GM23338 (cell line): ENCODE results near the gene GAREM2. TPM values are rescaled to one million over a fixed set of nuclear protein-coding genes. Genes with fewer than 3 reads are reported as not detected.

Experiments
- ATAC-seq: fragments of 200-7000 bp; cut with Tn5 transposase; 3 replicates; pipeline ENCODE4 v1.9.1; 2020
- DNase-seq: peaks from one replicate; pipeline ENCODE4 v3.0.0-alpha.2; 2015; ENCODE audit warnings: low spot score
- H2AFZ ChIP-seq: fragments of 200-600 bp; sonication (generic); 2 replicates; pipeline ENCODE4 v1.8.0; 2016; ENCODE audit warnings: antibody characterized with exemption, mild to moderate bottlenecking, moderate library complexity
- H3F3A ChIP-seq: fragments of 200-600 bp; sonication (generic); replicated peaks from 2 replicates; pipeline ENCODE4 v1.8.0; 2017; ENCODE audit warnings: antibody characterized with exemption, mixed run types, low read depth
- H3K27ac ChIP-seq: fragments of 200-600 bp; sonication (generic); 2 replicates; pipeline ENCODE4 v1.6.1; 2016; ENCODE audit warnings: low read depth
- H3K27me3 ChIP-seq: fragments of 200-600 bp; sonication (generic); 2 replicates; pipeline ENCODE4 v1.8.0; 2016; ENCODE audit warnings: mild to moderate bottlenecking, mixed run types, moderate library complexity; ENCODE audit not compliant: insufficient read depth
- H3K36me3 ChIP-seq: fragments of 200-600 bp; sonication (generic); 2 replicates; pipeline ENCODE4 v1.8.0; 2016; ENCODE audit warnings: mild to moderate bottlenecking; ENCODE audit not compliant: insufficient read depth
- H3K4me1 ChIP-seq: fragments of 200-600 bp; sonication (generic); 2 replicates; pipeline ENCODE4 v1.8.0; 2016; ENCODE audit warnings: mild to moderate bottlenecking, moderate library complexity; ENCODE audit not compliant: insufficient read depth
- H3K4me2 ChIP-seq: fragments of 200-600 bp; sonication (generic); 2 replicates; pipeline ENCODE4 v1.7.1; 2017; ENCODE audit warnings: mixed run types
- H3K4me3 ChIP-seq: fragments of 200-600 bp; sonication (generic); 2 replicates; pipeline ENCODE4 v1.6.1; 2016; ENCODE audit warnings: mixed run types
- H3K79me2 ChIP-seq: fragments of 200-600 bp; sonication (generic); replicated peaks from 2 replicates; pipeline ENCODE4 v1.8.0; 2017; ENCODE audit warnings: mild to moderate bottlenecking; ENCODE audit not compliant: insufficient read depth
- H3K9me2 ChIP-seq: fragments of 200-600 bp; sonication (generic); 2 replicates; pipeline ENCODE4 v1.8.0; 2017; ENCODE audit not compliant: insufficient read depth
- H4K20me1 ChIP-seq: fragments of 200-600 bp; sonication (generic); replicated peaks from 2 replicates; pipeline ENCODE4 v1.8.0; 2017; ENCODE audit warnings: mild to moderate bottlenecking; ENCODE audit not compliant: insufficient read depth
- H3K27ac Mint-ChIP-seq: 2 replicates; pipeline ENCODE4 v1.8.0; 2020; ENCODE audit warnings: inconsistent platforms, mild to moderate bottlenecking, moderate library complexity, mixed read lengths
- H3K27me3 Mint-ChIP-seq: 3 replicates; pipeline ENCODE4 v1.8.0; 2022; ENCODE audit warnings: low read depth, mild to moderate bottlenecking, moderate library complexity, mixed read lengths, inconsistent platforms; ENCODE audit not compliant: insufficient read depth, poor library complexity
- H3K36me3 Mint-ChIP-seq: 3 replicates; pipeline ENCODE4 v1.8.0; 2021; ENCODE audit warnings: low read depth, mild to moderate bottlenecking, inconsistent platforms, moderate library complexity, mixed read lengths
- H3K4me1 Mint-ChIP-seq: 3 replicates; pipeline ENCODE4 v1.8.0; 2020; ENCODE audit warnings: mild to moderate bottlenecking, inconsistent platforms, mixed read lengths
- H3K4me3 Mint-ChIP-seq: 3 replicates; pipeline ENCODE4 v1.8.0; 2021; ENCODE audit warnings: moderate library complexity, mild to moderate bottlenecking, inconsistent platforms, mixed read lengths
- H3K9me3 Mint-ChIP-seq: 3 replicates; pipeline ENCODE4 v1.8.0; 2020; ENCODE audit warnings: moderate library complexity, mild to moderate bottlenecking, inconsistent platforms, mixed read lengths
- JUNB ChIP-seq: IDR thresholded peaks from one replicate; pipeline ENCODE4 v1.6.1; 2016; ENCODE audit warnings: antibody characterized with exemption; ENCODE audit not compliant: unreplicated experiment
- NANOG ChIP-seq: IDR thresholded peaks from 2 replicates; pipeline ENCODE4 v1.6.1; 2016; ENCODE audit warnings: antibody characterized with exemption, borderline replicate concordance
- POLR2AphosphoS5 ChIP-seq: IDR thresholded peaks from 2 replicates; pipeline ENCODE4 v1.6.1; 2016; ENCODE audit warnings: antibody characterized with exemption, low read depth
- STAT1 ChIP-seq: IDR thresholded peaks from one replicate; pipeline ENCODE4 v1.6.1; 2016; ENCODE audit warnings: antibody characterized with exemption; ENCODE audit not compliant: unreplicated experiment
- polyA plus RNA-seq: library from polyadenylated mRNA; unstranded; fragments of >200 nt; fragmentation: Nextera tagmentation; extraction: Ambion mirVana; gene quantifications from 2 replicates; pipeline ENCODE4 v1.2.1, GENCODE V29; 2016
- total RNA-seq: library from RNA; depleted of rRNA; stranded (reverse); fragments of >200 nt; shearing (Covaris generic); gene quantifications from 2 replicates; pipeline ENCODE4 v1.2.3, GENCODE V29; 2014
- TF ChIP-seq, protein P1 (sequence below): fragments of 250-450 bp; sonication (Bioruptor Pico); IDR thresholded peaks from 2 replicates; pipeline ENCODE4 v1.5.0; 2020; ENCODE audit warnings: mild to moderate bottlenecking, moderate library complexity
- TF ChIP-seq, protein P2 (sequence below): IDR thresholded peaks from one replicate; pipeline ENCODE4 v1.6.1; 2018; ENCODE audit warnings: antibody characterized with exemption; ENCODE audit not compliant: unreplicated experiment
- TF ChIP-seq, protein P3 (sequence below), 2 experiments: fragments of 200-600 bp in 1 of 2; sonication (generic) in 1 of 2; conservative IDR thresholded peaks; 2 replicates each; pipeline versions ENCODE4 v1.5.1 to v1.6.1; 2016 to 2017; ENCODE audit warnings: antibody characterized with exemption in 2 of 2, low read depth in 2 of 2, mild to moderate bottlenecking in 2 of 2, moderate library complexity in 1 of 2

Gene GAREM2
- total and polyA plus RNA-seq, 2 experiments from 2014 or later, result 3.8 to 23.8 TPM

DNA sequence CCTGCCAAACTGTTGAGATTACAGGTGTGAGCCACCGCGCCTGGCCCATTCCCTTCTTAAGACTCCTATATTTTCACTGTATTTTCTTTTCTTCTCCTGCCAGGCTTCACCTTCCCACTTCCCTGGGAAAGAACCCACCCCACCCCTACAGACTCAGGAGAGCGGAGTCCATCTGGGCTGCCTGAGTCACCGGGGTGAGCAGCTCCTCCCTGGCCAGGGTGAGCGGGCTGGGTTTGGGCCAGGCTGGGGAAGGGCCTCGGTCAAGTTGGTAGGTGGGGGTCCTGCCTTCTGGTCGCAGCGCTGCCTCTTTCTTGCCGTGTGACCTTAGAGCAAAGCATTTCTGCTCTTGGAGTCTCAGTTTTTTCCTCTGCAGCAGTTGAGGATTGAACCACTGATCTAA is 2.1 kb upstream of the GAREM2 start (continued):
- TF ChIP-seq, protein P1, sequence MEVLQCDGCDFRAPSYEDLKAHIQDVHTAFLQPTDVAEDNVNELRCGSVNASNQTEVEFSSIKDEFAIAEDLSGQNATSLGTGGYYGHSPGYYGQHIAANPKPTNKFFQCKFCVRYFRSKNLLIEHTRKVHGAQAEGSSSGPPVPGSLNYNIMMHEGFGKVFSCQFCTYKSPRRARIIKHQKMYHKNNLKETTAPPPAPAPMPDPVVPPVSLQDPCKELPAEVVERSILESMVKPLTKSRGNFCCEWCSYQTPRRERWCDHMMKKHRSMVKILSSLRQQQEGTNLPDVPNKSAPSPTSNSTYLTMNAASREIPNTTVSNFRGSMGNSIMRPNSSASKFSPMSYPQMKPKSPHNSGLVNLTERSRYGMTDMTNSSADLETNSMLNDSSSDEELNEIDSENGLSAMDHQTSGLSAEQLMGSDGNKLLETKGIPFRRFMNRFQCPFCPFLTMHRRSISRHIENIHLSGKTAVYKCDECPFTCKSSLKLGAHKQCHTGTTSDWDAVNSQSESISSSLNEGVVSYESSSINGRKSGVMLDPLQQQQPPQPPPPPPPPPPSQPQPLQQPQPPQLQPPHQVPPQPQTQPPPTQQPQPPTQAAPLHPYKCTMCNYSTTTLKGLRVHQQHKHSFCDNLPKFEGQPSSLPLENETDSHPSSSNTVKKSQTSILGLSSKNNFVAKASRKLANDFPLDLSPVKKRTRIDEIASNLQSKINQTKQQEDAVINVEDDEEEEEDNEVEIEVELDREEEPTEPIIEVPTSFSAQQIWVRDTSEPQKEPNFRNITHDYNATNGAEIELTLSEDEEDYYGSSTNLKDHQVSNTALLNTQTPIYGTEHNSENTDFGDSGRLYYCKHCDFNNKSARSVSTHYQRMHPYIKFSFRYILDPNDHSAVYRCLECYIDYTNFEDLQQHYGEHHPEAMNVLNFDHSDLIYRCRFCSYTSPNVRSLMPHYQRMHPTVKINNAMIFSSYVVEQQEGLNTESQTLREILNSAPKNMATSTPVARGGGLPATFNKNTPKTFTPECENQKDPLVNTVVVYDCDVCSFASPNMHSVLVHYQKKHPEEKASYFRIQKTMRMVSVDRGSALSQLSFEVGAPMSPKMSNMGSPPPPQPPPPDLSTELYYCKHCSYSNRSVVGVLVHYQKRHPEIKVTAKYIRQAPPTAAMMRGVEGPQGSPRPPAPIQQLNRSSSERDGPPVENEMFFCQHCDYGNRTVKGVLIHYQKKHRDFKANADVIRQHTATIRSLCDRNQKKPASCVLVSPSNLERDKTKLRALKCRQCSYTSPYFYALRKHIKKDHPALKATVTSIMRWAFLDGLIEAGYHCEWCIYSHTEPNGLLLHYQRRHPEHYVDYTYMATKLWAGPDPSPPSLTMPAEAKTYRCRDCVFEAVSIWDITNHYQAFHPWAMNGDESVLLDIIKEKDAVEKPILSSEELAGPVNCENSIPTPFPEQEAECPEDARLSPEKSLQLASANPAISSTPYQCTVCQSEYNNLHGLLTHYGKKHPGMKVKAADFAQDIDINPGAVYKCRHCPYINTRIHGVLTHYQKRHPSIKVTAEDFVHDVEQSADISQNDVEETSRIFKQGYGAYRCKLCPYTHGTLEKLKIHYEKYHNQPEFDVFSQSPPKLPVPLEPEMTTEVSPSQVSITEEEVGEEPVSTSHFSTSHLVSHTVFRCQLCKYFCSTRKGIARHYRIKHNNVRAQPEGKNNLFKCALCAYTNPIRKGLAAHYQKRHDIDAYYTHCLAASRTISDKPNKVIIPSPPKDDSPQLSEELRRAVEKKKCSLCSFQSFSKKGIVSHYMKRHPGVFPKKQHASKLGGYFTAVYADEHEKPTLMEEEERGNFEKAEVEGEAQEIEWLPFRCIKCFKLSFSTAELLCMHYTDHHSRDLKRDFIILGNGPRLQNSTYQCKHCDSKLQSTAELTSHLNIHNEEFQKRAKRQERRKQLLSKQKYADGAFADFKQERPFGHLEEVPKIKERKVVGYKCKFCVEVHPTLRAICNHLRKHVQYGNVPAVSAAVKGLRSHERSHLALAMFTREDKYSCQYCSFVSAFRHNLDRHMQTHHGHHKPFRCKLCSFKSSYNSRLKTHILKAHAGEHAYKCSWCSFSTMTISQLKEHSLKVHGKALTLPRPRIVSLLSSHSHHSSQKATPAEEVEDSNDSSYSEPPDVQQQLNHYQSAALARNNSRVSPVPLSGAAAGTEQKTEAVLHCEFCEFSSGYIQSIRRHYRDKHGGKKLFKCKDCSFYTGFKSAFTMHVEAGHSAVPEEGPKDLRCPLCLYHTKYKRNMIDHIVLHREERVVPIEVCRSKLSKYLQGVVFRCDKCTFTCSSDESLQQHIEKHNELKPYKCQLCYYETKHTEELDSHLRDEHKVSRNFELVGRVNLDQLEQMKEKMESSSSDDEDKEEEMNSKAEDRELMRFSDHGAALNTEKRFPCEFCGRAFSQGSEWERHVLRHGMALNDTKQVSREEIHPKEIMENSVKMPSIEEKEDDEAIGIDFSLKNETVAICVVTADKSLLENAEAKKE (CRISPR knock-in tag), result no peak

DNA sequence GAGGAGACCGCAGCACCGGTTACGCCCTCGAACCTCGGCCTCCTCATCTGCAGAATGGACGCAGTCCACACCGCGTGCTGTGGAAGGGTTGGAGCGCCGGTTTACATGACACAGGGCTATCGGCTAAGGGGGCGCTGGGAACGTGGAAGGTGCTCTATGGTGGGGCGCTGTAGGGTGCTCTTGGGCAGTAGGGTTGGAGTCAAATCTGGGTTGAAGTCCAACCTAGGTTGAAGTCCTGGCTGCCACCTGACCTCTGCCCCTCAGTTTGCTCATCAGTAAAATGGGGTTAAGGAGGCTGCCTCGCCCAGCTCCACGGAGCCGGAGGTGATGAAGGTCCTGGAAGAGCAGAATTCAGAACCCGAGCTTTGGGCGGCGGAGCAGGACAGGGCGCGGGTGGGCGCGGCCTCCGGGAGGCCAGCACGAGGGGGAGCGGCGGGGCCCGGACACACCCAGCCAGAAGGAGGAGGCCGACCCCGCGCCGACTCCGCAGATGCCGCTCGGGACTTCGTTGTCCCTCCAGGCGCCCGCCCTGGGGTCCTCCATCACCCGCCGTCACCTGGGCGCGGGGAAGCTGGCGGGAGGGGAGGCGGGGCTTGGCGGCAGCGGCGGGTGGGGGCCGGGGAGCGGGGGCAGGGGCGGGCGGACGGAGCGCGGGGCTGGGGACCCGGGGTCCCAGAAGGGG is 558 bp upstream of the GAREM2 start:
- 0 out of 2 replicates have a peak, but pooled peaks cover 5% of the 10 kb centered on the region for H3F3A ChIP-seq
- TF ChIP-seq, protein P2, sequence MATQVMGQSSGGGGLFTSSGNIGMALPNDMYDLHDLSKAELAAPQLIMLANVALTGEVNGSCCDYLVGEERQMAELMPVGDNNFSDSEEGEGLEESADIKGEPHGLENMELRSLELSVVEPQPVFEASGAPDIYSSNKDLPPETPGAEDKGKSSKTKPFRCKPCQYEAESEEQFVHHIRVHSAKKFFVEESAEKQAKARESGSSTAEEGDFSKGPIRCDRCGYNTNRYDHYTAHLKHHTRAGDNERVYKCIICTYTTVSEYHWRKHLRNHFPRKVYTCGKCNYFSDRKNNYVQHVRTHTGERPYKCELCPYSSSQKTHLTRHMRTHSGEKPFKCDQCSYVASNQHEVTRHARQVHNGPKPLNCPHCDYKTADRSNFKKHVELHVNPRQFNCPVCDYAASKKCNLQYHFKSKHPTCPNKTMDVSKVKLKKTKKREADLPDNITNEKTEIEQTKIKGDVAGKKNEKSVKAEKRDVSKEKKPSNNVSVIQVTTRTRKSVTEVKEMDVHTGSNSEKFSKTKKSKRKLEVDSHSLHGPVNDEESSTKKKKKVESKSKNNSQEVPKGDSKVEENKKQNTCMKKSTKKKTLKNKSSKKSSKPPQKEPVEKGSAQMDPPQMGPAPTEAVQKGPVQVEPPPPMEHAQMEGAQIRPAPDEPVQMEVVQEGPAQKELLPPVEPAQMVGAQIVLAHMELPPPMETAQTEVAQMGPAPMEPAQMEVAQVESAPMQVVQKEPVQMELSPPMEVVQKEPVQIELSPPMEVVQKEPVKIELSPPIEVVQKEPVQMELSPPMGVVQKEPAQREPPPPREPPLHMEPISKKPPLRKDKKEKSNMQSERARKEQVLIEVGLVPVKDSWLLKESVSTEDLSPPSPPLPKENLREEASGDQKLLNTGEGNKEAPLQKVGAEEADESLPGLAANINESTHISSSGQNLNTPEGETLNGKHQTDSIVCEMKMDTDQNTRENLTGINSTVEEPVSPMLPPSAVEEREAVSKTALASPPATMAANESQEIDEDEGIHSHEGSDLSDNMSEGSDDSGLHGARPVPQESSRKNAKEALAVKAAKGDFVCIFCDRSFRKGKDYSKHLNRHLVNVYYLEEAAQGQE, result no peak
- no peak for TF ChIP-seq POLR2AphosphoS5
- TF ChIP-seq, protein P3, sequence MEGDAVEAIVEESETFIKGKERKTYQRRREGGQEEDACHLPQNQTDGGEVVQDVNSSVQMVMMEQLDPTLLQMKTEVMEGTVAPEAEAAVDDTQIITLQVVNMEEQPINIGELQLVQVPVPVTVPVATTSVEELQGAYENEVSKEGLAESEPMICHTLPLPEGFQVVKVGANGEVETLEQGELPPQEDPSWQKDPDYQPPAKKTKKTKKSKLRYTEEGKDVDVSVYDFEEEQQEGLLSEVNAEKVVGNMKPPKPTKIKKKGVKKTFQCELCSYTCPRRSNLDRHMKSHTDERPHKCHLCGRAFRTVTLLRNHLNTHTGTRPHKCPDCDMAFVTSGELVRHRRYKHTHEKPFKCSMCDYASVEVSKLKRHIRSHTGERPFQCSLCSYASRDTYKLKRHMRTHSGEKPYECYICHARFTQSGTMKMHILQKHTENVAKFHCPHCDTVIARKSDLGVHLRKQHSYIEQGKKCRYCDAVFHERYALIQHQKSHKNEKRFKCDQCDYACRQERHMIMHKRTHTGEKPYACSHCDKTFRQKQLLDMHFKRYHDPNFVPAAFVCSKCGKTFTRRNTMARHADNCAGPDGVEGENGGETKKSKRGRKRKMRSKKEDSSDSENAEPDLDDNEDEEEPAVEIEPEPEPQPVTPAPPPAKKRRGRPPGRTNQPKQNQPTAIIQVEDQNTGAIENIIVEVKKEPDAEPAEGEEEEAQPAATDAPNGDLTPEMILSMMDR (conservative IDR thresholded peaks at IDR 0.05; ENCODE audit: low read depth in 2 of 2), result no peak
- TF ChIP-seq NANOG, result no peak
- no peak for TF ChIP-seq STAT1
- TF ChIP-seq JUNB, result no peak
- Mint-ChIP-seq H3K4me3 (peak overlapping the region; percentile 69), H3K9me3 (peaks cover 5% of the 10 kb centered on the region; the same call in 2 of the 3 replicates), H3K36me3 (peaks cover 11% of the 10 kb centered on the region; the same call in 2 of the 3 replicates), H3K27ac (no peak overlapping the region), H3K4me1 (peaks cover 15% of the 10 kb centered on the region), H3K27me3 (peaks cover 19% of the 10 kb centered on the region)
- H3K27ac ChIP-seq, result no peak overlapping the region
- H2AFZ ChIP-seq, result peak overlapping the region; percentile 90; the same call in 1 of the 2 replicates
- peaks cover 10% of the 10 kb centered on the region for H4K20me1 ChIP-seq
- ATAC-seq, result peak; percentile 25
- H3K4me3 ChIP-seq, result peak overlapping the region; percentile 63
- peaks cover 4% of the 10 kb centered on the region; the same call in 1 of the 2 replicates for H3K36me3 ChIP-seq
- H3K9me2 ChIP-seq, result no peaks in the 10 kb centered on the region
- peaks cover 11% of the 10 kb centered on the region; the same call in 1 of the 2 replicates for H3K4me1 ChIP-seq
- peak overlapping the region; percentile 76 for H3K4me2 ChIP-seq
- peaks cover 12% of the 10 kb centered on the region; the same call in 1 of the 2 replicates for H3K79me2 ChIP-seq
- H3K27me3 ChIP-seq, result no peaks in the 10 kb centered on the region
- DNase-seq, result peak; percentile 72
